Activated CD8-positive, alpha-beta memory T cell treated with anti-CD3 and anti-CD28 coated beads for 24 hours (primary cell): Measurements from ENCODE around the gene SUSD6.
A peak's percentile ranks its signal among the peaks of the same experiment; 100 is the strongest.

Source experiments
- DNase-seq: peaks from one replicate; pipeline ENCODE4 v3.0.0-alpha.2; 2020

The SUSD6 gene

DNA sequence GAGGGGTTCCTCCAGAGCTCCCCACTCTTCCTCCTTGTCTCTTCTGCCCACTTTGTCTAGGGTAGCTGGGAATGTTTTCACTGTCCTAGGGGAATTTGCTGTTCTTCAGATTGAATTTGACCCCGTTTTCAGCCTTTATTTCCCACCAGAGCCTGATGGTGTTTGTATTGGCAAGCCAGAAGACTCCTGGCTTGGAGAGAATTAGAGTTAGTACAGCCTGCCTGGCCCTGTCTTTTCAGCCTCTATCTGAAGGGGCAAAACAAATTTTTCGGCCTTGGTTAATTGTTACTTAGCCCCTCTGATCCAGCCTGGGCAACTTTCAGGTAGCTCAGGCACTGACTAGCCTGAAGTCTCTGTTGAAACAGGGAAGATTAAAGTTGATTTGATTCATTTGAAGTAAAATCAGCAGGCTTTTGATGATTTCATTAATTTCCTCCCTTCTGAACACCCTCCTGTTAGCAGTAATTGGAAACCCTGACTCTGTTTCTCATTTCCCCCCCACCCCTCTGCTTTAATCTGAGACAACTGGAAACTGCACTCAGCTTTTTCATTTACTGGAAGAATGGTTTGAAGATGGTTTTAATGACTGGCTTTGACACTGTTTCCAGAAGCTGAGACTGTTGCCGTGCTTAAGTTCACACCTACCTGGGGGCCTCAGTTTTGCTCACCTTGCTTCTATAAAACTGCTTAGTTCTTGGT lies 63.3 kb downstream of the SUSD6 start:
- DNase-seq: no peak

DNA sequence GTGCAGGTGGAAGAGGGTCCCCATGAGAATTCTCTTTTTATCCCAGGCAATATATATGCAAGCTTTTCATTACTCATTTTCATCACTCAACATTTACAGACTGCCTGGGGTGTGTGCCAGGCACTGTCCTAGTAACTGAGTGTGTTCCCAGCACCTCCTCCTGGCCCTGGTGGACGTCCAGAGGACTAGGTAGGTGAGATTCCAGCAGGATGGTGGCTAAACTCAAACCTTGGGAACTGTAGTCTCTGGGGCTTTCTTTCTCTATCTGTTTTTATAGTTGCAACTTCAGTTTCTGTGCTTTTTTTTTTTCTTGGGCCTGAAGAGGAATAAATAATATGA lies 63.8 kb downstream of the SUSD6 start:
- no peak for DNase-seq

DNA sequence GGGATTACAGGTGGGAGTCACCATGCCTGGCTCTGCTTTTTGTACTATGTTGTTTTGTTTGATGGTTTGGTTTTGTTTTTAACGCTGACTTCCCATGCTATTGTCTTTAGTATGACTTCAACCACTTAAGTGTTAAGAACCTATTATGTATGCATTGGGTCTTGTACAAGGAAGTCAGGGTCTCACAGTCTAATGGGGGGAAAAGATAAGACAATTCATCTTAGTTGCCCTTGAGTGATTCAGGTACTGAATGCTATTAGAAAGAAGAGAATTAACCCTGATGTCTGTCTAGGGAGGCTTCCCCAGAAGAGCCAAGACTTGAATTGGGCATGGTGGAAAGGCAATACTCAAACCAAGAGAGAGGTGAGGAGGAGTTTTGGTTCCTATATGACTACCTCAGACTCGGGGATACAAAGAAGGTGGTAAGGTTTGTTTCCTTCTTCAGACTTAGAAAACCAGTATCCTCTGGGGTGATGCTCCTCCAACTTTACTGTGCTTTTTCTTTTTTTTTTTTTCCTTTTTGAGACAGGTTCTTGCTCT lies 64.6 kb downstream of the SUSD6 start:
- DNase-seq: no peak

DNA sequence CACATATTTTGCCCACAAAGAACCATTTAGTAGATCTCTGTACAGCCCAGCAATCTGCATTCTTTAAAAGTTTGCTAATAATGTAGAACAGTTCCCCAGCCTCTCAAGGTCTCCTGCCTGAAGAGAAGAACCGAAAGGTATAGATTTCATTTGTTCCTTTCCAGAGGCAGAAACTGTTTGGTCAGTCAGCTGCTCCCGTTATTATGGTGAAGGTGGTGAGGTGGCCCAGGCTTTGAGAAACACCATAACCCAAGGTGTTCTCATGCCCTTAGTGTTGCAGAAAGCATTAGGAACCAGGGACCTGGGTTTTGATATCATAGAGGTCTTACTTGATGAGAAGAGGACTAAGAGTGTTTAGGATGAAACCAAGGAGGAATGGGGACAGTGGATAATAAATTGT lies 65.3 kb downstream of the SUSD6 start:
- DNase-seq: no peak

DNA sequence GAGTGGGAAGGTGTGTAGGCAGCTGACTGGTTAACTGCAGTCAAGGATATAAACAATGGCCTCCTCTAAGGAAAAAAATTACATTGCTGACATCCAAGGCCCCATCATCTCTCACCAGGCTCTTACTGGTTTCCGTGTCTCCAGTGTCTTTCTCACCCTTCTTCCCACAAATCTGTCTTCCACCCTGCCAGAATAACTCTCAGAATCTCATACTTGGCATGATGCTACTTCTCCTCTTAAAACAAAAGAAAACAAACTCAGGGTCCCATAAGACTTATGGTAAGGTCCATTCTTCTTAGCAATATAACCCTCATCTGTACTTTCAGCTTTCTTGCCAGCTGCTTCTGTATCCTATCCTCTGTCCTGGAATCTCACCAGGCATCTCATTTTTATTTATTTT lies 68.9 kb downstream of the SUSD6 start:
- no peak for DNase-seq

DNA sequence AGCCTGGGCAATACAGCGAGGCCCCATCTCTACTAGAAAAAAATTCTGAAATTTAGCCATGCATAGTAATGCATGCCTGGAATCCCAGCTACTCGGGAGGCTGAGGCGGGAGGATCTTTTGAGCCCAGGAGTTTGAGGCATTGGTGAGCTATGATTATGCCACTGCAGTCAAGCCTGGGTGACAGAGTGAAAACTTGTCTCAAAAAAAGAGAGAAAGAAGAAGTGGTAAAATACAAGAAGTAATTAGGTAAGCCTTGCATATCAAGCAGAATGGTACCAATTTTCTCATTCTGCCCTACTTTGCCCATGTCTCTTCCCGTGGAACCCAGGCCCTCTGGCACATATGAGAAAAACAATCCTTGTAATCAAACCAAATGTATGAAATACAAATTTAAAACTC lies 70.7 kb downstream of the SUSD6 start:
- DNase-seq: no peak

DNA sequence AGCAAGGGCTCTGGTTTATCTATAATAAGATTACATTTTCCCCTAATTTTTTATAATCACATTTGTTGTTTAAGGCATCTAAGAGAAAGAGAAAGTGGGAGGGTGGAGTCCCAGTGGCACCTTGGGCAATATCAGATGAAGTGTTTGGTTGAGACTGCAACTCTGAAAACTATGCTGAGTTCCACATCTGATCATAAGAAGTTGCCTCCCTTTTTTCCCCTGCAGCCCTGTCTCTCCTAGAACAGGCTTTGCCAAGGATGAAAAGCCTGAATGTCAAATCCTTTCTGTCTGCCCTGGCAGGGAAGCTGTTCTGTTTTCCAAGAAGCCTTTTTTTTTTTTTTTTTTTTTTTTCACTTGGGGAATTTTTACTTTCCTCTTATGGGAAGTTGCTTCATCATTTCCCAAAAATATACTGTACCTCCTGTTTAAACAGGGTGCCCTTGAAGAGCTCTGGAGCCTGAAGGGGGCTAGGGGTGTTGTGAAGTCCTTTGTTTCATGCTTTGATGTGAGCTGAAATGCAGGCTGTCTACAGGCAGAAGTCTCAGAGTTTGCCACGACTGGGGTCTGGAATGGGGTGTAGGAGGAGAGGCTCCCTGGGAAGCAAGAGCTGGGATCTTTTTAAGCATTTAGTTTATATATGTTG lies 71.3 kb downstream of the SUSD6 start:
- DNase-seq: no peak

DNA sequence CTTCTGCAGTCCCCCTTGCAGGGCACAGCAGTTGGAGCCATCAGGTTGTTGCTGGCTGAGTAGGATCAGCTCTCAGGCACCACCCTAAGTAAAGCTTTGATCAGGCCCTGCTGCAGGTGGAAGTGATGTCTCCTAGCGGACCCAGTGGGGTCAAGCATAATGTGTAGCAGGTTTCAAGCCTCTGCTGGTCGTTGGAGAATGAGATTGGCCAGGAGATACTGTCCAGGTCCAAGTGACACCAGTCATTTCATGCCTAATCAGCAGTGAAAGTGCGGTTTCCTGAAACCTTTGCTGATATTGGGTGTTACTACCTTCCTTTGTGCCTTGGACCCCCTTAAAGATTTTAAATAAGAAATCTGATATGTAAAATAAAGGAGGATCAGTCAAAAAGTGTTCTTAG lies 72.6 kb downstream of the SUSD6 start:
- DNase-seq: no peak

DNA sequence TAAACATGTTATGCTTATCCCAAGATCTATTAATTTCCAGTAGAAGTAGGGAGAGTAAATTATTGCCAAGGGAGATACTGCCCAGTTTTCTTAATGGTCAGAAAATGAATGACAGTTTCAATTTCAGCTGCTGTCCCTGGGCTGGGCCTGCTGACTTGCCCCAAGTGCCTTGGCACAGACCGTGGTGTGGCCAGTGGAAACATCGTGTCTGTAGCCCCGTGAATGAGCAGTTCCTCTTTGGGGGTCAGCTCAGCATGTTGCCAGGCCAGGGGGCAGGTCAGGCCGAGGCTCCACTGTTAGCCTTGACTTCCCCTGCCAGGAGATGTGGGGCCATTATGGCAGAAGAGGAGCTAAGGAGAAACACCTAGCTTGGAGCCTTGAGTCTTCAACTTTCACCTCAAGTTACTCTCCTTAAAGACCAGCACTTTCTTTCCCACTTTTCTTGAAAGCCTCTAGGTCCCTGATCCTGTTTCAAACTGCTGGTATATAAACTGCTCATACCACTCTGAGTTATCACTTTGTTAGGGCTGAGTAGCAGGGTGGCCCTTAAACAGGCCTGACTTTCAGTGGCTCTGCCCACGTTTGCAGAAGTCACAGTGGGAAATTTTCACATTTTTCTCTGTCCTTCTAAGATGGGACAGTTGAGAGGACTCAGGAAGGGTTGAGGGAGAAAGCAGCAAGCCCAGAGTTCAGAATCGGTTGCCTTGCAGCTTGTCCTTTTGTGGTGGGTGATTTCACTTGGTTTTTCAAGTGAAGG lies 73.2 kb downstream of the SUSD6 start:
- DNase-seq: no peak

DNA sequence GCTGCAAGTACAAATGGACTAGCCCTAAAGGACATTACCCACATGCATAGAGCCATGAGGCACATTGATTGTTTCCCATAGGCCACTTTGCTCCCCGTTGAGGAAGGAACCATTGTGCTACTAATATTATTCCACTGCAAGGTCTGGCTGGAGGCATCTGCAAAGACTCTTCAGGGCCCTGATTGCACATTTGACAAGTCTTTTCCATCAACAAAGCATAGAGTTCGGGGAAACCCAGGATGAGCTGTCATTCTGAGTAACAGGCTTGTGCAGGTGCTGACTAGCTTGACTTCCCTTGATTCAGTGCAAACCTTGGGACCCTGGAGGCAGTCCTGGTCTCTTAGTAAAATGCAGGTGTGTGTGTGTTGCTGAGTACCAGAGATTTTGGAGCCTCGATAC lies 73.8 kb downstream of the SUSD6 start:
- DNase-seq: peak; percentile 79

DNA sequence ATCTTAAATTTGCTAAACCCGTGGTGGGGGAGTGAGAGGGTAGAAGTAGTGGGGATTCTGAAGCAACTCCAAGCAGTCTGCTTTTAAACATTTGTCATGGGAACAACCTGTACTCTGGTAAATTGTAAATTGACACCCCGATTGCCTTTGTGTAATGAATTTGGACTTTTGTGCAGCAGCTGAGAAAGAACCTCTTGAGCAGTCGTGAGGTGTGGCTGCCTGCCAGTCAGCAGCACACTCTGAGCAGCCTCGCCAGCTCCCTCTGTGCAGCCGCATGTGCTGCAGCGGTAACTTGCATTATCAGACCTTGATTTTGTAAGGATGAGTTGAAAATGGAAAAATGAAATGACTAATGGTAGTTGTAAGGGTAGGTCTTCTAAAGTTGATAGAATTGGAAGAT lies 74.3 kb downstream of the SUSD6 start:
- DNase-seq: no peak

DNA sequence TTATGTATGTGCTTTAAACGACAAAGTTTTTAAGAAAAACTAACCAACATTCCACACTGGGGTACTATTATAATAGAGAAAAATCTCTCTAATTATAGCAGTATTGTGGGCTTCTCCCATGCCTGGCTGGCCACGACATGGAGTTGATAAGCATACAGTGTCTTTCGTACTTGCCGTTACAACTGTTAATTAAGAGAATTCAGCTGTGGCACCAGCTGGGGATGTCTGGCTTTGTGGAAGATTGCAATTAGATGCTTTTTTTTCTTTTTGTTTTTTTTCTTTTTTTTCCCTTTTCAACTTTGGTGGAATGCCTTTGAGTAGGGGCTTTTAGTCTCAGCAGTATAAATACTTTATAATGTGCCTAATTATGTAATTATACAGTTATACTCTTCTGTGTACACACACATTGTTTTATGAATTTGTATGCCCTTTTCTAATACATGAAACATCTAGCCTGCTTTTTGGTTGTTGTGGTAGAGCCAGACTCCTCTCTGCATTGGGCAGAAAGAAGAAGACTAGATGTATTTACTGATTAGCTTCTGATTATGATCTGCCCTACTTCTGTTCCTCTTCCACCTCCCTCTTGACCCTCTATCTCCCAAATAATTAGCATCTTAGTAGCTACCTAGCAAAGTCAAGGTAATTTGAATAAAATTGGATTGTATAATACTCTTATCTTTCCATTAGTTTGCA lies 76.4 kb downstream of the SUSD6 start:
- DNase-seq: no peak

DNA sequence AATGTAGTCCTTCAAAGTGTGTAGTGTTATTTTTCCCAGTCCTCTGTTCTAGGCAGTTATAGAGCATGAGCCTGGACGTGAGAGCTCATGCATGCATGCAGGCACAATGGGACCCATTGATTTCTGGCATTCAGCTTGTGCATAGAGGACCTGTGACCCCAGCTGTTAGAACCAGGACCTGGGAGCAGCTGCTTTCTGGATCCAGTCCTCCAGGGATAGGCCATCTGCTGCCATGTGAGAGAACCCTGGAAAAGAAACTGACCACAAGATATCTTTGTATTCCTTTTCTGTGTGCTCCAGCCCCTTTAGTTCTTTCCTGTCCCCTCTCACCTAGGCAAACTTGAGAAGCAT lies 76.9 kb downstream of the SUSD6 start:
- no peak for DNase-seq

DNA sequence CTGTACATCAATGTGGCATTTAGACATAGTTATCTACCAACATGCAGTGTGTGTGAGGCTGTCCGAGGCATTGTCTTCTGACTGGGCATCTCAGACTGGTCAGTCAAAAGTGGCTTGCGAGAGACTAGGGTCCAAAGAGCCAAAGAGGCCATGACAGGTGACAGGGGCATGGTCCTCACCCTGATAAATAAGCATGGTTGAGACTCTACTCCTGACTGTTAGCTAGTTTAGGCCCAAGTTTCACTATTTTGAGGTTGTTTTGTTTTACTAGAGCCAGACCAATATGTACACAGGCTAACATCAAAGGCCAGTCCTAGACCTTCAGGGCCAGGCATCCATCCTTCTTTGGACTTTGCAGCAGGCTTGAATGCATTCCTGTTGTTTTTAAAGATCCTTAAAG lies 78.6 kb downstream of the SUSD6 start:
- DNase-seq: no peak

DNA sequence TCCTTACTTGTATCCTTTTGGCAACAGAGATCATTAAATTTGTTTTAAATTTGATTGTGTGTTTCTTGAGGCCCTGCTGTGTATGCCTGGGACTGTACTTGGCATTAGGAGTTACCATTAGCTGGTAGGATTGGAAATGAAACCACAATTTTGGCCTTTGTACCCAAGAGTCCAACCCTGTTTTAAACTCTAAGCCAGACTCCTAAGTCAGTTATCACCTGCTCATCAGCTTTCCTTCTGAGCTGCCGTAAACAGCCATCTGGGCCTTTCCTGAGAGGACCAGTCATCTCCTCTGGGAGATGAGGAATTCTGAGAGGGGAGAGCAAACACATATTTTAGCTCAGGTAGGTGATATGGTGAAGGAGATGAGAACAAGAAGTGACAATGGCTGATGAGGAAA lies 81.2 kb downstream of the SUSD6 start:
- DNase-seq: no peak

DNA sequence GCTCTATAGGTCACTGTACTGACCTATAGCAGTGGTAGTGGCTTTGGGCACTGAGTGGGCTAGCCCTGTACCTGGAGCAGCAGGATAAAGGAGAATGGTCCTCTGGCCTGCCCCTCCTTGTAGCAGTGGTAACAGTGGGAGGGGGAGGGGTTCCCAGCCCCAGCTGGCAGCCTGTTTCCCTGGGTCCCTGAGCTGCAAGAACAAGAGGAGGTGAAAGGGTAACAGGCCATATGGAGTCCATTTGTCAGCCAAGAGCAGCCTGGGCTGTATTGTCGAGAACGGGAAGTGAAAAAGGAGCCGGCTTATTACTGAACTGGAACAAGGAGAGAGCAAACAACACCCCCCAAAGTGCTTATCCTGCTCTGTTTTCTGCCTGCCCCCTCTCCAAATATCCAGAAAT lies 81.7 kb downstream of the SUSD6 start:
- DNase-seq: no peak

DNA sequence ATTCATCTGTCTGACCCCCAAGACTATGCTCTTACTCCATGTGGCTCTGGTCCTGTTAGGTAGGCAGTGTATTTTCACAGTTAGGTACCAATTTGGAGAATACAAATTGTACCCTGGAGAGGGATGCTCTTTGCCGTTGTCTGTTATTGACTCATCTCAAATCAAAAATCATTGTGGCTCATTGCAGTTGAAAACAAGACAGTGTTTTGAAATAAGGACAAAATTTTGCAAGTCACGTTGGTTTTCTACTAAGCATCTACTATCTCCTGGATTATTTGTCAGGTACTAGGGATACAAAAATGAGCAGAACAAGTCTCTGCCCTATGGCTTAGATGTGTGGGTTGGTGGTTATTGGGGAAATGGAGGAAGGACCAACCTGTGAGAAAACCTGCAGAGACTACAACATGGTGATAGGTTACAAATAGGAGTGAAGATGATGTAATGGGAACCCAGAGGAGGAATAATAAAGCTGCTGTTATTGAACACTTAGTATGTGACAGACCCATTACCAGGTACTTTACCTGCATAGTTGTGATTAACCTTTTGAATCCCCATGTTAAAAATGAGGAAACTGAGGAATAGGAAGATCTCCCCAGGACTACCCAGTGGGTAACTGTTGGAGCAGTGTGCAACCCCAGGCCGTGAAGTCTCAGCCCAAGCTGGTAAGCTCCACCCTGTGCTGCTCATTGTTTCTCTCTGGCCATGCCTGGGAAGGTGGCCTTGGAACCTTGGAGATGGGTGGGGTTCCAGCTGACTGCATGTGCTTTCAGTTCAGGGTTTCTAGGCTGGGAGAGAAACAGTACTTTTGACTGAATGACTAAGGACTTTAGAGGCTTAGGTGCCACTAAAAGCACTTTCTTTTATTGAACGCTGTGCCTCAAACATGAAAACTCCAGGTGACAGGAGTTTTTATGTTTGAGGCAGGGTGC lies 82.7 kb downstream of the SUSD6 start:
- DNase-seq: no peak

DNA sequence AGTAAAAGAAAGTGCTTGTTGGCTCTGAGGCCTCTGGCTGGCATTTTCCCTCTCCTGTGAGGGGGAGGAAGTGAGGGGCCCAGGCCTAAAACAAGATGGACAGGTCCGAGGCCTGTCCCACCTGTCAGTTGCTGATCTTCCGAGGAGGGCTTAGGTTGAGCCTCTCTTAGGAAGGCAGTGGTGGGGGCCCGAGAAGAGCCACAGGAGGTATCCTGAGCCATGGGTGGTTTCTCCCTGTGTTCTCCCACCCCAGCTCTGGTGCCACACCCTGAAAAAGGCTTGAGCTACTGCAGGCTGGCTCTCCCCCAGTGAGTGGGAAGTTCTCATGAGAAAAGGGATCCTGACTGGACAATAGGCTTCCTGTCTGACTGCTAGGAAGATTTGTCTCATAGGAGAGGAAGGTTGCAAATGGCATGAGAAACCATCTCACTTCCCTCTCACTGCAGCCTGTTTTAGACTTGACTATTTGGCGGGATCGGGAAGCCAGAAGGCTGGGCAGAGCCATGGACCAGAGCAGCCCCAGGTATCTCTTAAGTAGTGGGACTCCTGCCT lies 83.4 kb downstream of the SUSD6 start:
- DNase-seq: no peak

DNA sequence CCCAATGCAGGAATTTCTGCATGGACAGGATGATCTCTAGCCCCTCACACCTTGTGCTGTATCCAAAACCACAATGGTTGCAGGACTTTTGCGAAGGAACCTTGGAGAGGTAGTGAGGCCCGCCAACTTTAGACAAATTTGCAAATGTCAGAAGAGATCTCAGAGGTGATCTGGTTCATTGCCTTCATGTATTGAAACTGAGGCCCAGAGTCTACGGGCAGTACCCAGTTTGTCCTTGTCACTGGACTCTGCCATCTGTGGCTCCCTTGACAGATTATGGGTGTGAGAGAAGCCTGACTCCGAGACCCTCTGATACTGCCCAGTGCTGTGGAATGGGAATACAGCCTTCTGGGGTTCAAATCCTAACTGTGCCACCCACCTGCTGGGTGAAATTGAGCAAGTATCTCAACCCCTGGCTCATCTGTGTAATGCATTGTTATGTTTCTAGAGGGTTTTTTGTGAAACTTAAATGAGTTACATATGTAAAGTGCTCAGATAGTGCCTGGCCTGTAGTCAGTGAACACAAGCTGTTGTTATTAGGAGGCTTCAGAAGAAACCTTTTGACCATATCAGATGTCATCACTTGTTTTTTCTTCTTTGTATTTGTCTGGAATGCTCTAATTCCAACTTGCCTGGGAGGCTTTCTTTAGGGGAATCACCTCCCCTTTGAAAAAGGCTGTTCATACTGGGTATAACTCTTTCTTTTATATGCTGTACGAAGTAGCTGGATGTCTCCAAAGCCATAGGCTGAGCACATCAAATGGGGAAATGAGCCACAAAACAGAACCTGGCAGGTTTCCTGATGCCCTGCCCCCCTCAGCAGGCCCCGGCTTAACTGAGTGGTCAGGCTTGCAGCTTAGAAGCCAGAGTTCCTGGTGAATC lies 84.2 kb downstream of the SUSD6 start:
- no peak for DNase-seq

DNA sequence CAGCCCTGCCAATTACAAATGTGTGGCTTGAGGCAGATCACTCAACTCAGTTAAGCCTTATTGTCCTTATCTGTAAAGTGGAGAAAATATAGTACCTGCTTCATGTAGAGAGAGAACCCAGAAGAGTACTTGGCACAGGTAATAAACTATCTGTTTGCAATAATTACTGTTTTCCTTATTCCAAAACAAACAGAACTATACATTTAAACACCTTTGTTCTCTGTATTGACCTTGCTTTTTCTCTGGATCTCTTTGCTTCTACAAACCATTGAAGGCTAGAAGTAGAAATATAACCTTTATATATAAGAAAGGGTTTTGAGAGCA lies 84.8 kb downstream of the SUSD6 start:
- DNase-seq: no peak
